ENCODE results near the gene MUC20. TPM values are rescaled to one million over a fixed set of nuclear protein-coding genes. Genes with fewer than 3 reads are reported as not detected.

The MUC20 gene
- total and polyA plus RNA-seq, 9 of the 15 experiments (the other 6 are each of a cell fraction or from before 2014, with no cell fraction given), result 0.03 to 0.23 (median 0.15) TPM; not detected in 3

DNA sequence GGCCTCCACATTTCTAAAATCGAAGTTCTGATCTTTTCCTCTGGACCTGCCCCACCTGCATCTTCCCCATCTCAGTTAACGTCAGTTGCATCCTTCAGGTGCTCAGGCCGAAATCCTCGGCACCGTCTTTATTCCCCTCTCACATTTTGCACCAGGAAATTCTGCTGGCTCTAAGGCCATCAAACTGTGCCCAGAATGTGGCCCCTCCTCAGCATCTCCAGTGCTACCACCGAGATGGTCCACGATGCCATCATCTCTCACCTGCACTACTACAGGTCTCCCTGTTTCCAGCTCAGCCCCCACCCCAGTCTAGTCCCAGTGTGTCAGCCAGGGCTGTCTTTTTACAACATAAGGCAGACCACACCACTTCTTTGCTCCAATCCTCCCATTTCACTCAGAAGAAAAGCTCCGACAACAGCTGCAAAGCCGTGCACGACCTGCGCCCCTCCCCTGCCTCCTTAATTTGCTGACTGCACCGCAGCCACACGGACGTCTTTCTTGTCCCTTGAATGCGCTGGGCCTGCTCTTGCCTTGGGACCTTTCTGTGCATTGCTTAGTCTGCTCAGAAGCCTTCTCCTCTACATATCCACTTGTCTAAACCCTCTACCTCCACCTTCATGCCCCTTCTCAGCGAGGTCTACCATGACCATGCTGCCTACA, 14.4 kb downstream of the MUC20 start:
- POLR2A ChIA-PET, result no interaction called here
- DNase-seq (ENCODE audit: extremely low read depth in 1 of 4, low spot score in 3 of 4) (no peak), FAIRE-seq (no peak), ATAC-seq (no peak)
- H4K20me1 ChIP-seq (replicated peaks; ENCODE audit: control insufficient read depth, insufficient read depth, low read length), result no peaks in the 10 kb centered on the region
- H3K27ac ChIP-seq (ENCODE audit: extremely low read depth, low read depth, low read length), result no peak overlapping the region
- no peaks in the 10 kb centered on the region for H3K36me3 ChIP-seq (ENCODE audit: control insufficient read depth, insufficient read depth, low read length)
- no peak overlapping the region for H3K4me2 ChIP-seq (ENCODE audit: insufficient read depth, low read length)
- intact Hi-C loops (cut with micrococcal nuclease), result no loop called here
- no peaks in the 10 kb centered on the region for H3K9me1 ChIP-seq (ENCODE audit: control insufficient read depth, insufficient read depth, low read length)
- no peaks in the 10 kb centered on the region; a peak in 1 of 5 replicates for H3K4me1 ChIP-seq (replicated peaks in 1 of 2; ENCODE audit: control insufficient read depth in 2 of 2, insufficient read depth in 2 of 2, low read length in 2 of 2)
- no peak overlapping the region for H2AFZ ChIP-seq (ENCODE audit: low read depth, low read length)
- WGBS (ENCODE audit: insufficient coverage, low coverage, missing lambda C conversion rate), result 13% methylated on average over 16 of the region's 16 CpGs
- H3K79me2 ChIP-seq (ENCODE audit: control insufficient read depth, insufficient read depth, low read length), result no peaks in the 10 kb centered on the region
- CTCF ChIA-PET (ENCODE audit: low intra/inter-chr PET ratio), result no interaction called here
- in situ Hi-C loops (cut with MboI), result no loop called here
- peaks cover 42 to 65% of the 10 kb centered on the region in 2 experiments for H3K27me3 ChIP-seq (ENCODE audit: control insufficient read depth in 2 of 2, insufficient read depth in 2 of 2, low read length in 2 of 2)
- H3K4me3 ChIP-seq, result no peak overlapping the region
- no peak for TF ChIP-seq ELK3 (CRISPR knock-in tag; IDR thresholded peaks at IDR 0.05)
- no peak for TF ChIP-seq ESRRA (IDR thresholded peaks at IDR 0.05; ENCODE audit: borderline replicate concordance, low read depth)
- TF ChIP-seq ZNF239 (CRISPR knock-in tag; IDR thresholded peaks at IDR 0.05), result no peak
- no peak for TF ChIP-seq IRF2 (CRISPR knock-in tag; IDR thresholded peaks at IDR 0.05)
- no peaks in the 10 kb centered on the region for H3K9me3 ChIP-seq (replicated peaks; ENCODE audit: control insufficient read depth, insufficient read depth, low read depth, low read length)
- H3K9ac ChIP-seq (ENCODE audit: insufficient read depth in 1 of 2, low read depth in 2 of 2, low read length in 2 of 2), result no peak overlapping the region
- no TSS peak for BruUV-seq (replicated peaks)
